GM21381 (cell line): ENCODE measurements around the gene PSTPIP1.

ENCODE experiments used
- ATAC-seq: cut with Tn5 transposase; IDR thresholded peaks from one replicate; pipeline ENCODE4 v1.9.1; 2021; ENCODE audit warnings: mild to moderate bottlenecking, moderate library complexity; ENCODE audit not compliant: unreplicated experiment

The PSTPIP1 gene

GRCh38 chr15:77029166-77030047, 34.5 kb downstream of the PSTPIP1 start:
- ATAC-seq, result no peak

GRCh38 chr15:77030048-77030927, 35.4 kb downstream of the PSTPIP1 start:
- ATAC-seq, result no peak

- no peak for ATAC-seq
Measured at GRCh38 chr15:77030928-77031375, 36.0 kb downstream of the PSTPIP1 start.

GRCh38 chr15:77031376-77032050, 36.6 kb downstream of the PSTPIP1 start:
- ATAC-seq, result no peak

GRCh38 chr15:77032052-77032646, 37.2 kb downstream of the PSTPIP1 start:
- ATAC-seq, result no peak

GRCh38 chr15:77032647-77033416, 37.9 kb downstream of the PSTPIP1 start:
- no peak for ATAC-seq

- no peak for ATAC-seq
Measured at GRCh38 chr15:77033417-77033728, 38.4 kb downstream of the PSTPIP1 start.

GRCh38 chr15:77033729-77034671, 39.1 kb downstream of the PSTPIP1 start:
- no peak for ATAC-seq

GRCh38 chr15:77034695-77035489, 40.0 kb downstream of the PSTPIP1 start:
- no peak for ATAC-seq

- no peak for ATAC-seq
Measured at GRCh38 chr15:77035584-77035983, 40.7 kb downstream of the PSTPIP1 start.

- ATAC-seq, result no peak
Measured at GRCh38 chr15:77035999-77036471, 41.1 kb downstream of the PSTPIP1 start.

- ATAC-seq, result no peak
Measured at GRCh38 chr15:77036537-77037387, 41.8 kb downstream of the PSTPIP1 start.

GRCh38 chr15:77037388-77038209, 42.7 kb downstream of the PSTPIP1 start:
- no peak for ATAC-seq

GRCh38 chr15:77038312-77039216, 43.6 kb downstream of the PSTPIP1 start:
- no peak for ATAC-seq

- ATAC-seq, result no peak
Measured at GRCh38 chr15:77039217-77039533, 44.2 kb downstream of the PSTPIP1 start.
